A673 (cell line): ENCODE data around the gene UBN2. TPM values are rescaled to one million over a fixed set of nuclear protein-coding genes. Genes with fewer than 3 reads are reported as not detected.
"Not testable (repeated sequence)": the region's sequence is repeated elsewhere in the genome, so short reads cannot be mapped to it uniquely, and the experiment has no call there.

Experiments used
- BruUV-seq: library from RNA; stranded (reverse); fragments of 400-500 nt; replicated peaks from 2 replicates; lab custom pipeline; 2021; lab: Mats Ljungman, UMichigan
- CTCF ChIA-PET: fragments of 300-600 bp; sonication (Branson Sonifier 250); formaldehyde crosslinking; loops from one replicate; lab custom pipeline; 2022; ENCODE audit warnings: antibody characterized with exemption; lab: Charles Lee
- POLR2A ChIA-PET: fragments of 300-600 bp; sonication (Branson Sonifier 250); formaldehyde crosslinking; loops from one replicate; lab custom pipeline; 2022; ENCODE audit warnings: antibody characterized with exemption; ENCODE audit not compliant: low non-redundant PET; lab: Charles Lee
- DNase-seq: peaks from one replicate; pipeline ENCODE4 v3.0.0-alpha.2; 2015; ENCODE audit warnings: low spot score
- H3K27ac ChIP-seq: fragments of 200-600 bp; sonication (generic); 2 replicates; pipeline ENCODE4 v1.5.1; 2016; ENCODE audit warnings: mixed run types, low read depth, mild to moderate bottlenecking, mixed read lengths, antibody characterized with exemption, low read length; ENCODE audit not compliant: poor library complexity, severe bottlenecking
- H3K27me3 ChIP-seq: fragments of 200-600 bp; sonication (generic); replicated peaks from 2 replicates; pipeline ENCODE4 v1.6.1; 2017; ENCODE audit warnings: mixed run types, low read depth, mild to moderate bottlenecking, mixed read lengths, antibody characterized with exemption, low read length; ENCODE audit not compliant: insufficient read depth, poor library complexity
- H3K36me3 ChIP-seq: fragments of 200-600 bp; sonication (generic); 2 replicates; pipeline ENCODE4 v1.6.1; 2016; ENCODE audit warnings: mixed run types, mild to moderate bottlenecking, mixed read lengths, antibody characterized with exemption, low read length; ENCODE audit not compliant: insufficient read depth, poor library complexity, severe bottlenecking
- H3K4me1 ChIP-seq: fragments of 200-600 bp; sonication (generic); 2 replicates; pipeline ENCODE4 v1.6.1; 2017; ENCODE audit warnings: mixed run types, mild to moderate bottlenecking, mixed read lengths, antibody characterized with exemption, low read length; ENCODE audit not compliant: insufficient read depth, poor library complexity, severe bottlenecking
- H3K4me3 ChIP-seq: fragments of 200-600 bp; sonication (generic); 2 replicates; pipeline ENCODE4 v1.5.1; 2016; ENCODE audit warnings: low read depth, mixed run types, mild to moderate bottlenecking, mixed read lengths, low read length; ENCODE audit not compliant: poor library complexity, severe bottlenecking
- H3K9me3 ChIP-seq: fragments of 200-600 bp; sonication (generic); 2 replicates; pipeline ENCODE4 v1.6.1; 2016; ENCODE audit warnings: mixed run types, low read depth, mild to moderate bottlenecking, mixed read lengths, antibody characterized with exemption, low read length; ENCODE audit not compliant: poor library complexity, severe bottlenecking
- EZH2 ChIP-seq: fragments of 200-600 bp; sonication (generic); IDR thresholded peaks from 2 replicates; pipeline ENCODE4 v1.6.1; 2017; ENCODE audit warnings: borderline replicate concordance, low read depth, mild to moderate bottlenecking, mixed read lengths, antibody characterized with exemption, low read length; ENCODE audit not compliant: poor library complexity, severe bottlenecking
- intact Hi-C: fragments of 100-400 bp; cut with micrococcal nuclease; formaldehyde crosslinking; loops from one replicate; pipeline ENCODE4 v1.10.0; 2022; ENCODE audit not compliant: unreplicated experiment
- total RNA-seq: library from RNA; stranded (reverse); gene quantifications from 2 replicates; pipeline ENCODE4 v1.2.3, GENCODE V29; 2021
- TF ChIP-seq, protein P1 (sequence below): fragments of 300-800, 200-600 bp; sonication (generic); conservative IDR thresholded peaks from 2 replicates; pipeline ENCODE4 v1.5.1; 2017; ENCODE audit warnings: low read depth, mild to moderate bottlenecking, antibody characterized with exemption, low read length, moderate library complexity, mixed read lengths

The UBN2 gene
- total RNA-seq, 1 experiment from 2014 or later = 14.5 TPM

DNA sequence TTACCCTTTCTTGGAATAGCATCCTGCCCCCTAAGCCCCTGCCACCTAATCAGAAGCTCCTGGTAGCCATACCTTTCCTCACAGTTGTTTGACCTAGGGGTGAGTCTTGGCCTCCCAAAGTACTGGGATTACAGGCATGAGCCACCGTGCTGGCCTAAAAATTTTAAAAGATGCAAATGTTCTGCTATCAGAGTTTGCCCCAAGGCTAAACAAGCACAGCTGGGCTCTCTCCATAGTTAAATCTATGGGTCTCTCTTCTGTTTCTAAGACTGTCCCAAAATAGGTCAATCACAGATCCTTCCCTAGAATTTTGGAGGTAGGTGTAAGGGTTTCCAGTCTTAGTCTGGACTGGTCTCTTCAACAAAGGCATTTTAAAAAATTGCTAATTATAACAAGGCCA is 12.9 kb upstream of the UBN2 start:
- Histone ChIP-seq H3K36me3 (no peaks in the 10 kb centered on the region), H3K9me3 (no peaks in the 10 kb centered on the region), H3K4me1 (no peaks in the 10 kb centered on the region), H3K4me3 (no peak overlapping the region), H3K27me3 (no peaks in the 10 kb centered on the region), H3K27ac (no peak overlapping the region)
- intact Hi-C loops = no loop called here
- DNase-seq = no peak
- POLR2A ChIA-PET = no interaction called here
- BruUV-seq = no TSS peak
- CTCF ChIA-PET = no interaction called here
- TF ChIP-seq, protein P1, sequence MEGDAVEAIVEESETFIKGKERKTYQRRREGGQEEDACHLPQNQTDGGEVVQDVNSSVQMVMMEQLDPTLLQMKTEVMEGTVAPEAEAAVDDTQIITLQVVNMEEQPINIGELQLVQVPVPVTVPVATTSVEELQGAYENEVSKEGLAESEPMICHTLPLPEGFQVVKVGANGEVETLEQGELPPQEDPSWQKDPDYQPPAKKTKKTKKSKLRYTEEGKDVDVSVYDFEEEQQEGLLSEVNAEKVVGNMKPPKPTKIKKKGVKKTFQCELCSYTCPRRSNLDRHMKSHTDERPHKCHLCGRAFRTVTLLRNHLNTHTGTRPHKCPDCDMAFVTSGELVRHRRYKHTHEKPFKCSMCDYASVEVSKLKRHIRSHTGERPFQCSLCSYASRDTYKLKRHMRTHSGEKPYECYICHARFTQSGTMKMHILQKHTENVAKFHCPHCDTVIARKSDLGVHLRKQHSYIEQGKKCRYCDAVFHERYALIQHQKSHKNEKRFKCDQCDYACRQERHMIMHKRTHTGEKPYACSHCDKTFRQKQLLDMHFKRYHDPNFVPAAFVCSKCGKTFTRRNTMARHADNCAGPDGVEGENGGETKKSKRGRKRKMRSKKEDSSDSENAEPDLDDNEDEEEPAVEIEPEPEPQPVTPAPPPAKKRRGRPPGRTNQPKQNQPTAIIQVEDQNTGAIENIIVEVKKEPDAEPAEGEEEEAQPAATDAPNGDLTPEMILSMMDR = no peak
- TF ChIP-seq EZH2 = no peak

DNA sequence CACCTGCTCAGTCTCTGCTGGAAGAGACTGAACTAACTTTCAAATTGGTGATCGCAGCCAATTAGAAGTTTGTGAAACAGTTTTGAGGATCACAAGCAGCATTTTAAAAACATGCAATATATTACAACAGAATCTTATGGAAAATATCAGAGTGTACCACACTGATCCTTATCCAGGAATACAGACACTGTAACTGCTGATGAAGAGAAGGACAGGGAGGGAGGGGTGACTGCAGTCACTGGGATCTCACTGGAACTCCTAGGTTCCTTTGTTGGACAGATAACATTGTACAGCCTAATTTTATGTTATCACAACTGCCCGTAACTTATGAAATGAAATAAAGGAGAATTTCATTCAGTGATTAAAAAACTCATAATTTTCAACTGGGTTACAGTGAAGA is 6.8 kb upstream of the UBN2 start:
- ChIA-PET POLR2A (no interaction called here), CTCF (no interaction called here)
- Histone ChIP-seq H3K36me3 (no peaks in the 10 kb centered on the region), H3K9me3 (no peaks in the 10 kb centered on the region), H3K27me3 (peaks cover 8% of the 10 kb centered on the region), H3K27ac (no peak overlapping the region), H3K4me3 (no peak overlapping the region), H3K4me1 (no peaks in the 10 kb centered on the region)
- BruUV-seq = no TSS peak
- TF ChIP-seq, protein P1 = no peak
- TF ChIP-seq EZH2 = no peak
- intact Hi-C loops = no loop called here
- no peak for DNase-seq

DNA sequence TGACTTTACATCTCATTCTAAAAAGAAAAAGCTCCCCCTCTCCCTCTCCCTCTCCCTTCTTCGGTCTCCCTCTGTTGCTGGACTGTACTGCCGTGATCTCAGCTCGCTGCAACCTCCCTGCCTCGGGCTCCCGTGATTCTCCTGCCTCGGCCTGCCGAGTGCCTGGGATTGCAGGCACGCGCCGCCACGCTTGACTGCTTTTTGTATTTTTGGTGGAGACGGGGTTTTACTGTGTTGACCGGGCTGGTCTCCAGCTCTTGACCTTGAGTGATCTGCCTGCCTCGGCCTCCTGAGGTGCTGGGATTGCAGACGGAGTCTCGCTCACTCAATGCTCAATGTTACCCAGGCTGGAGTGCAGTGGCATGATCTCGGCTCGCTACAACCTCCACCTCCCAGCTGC is 6.2 kb upstream of the UBN2 start:
- DNase-seq, H3K4me3 ChIP-seq, H3K36me3 ChIP-seq, H3K27ac ChIP-seq, H3K27me3 ChIP-seq, H3K9me3 ChIP-seq, CTCF ChIA-PET, H3K4me1 ChIP-seq, intact Hi-C loops, POLR2A ChIA-PET, BruUV-seq: not testable (repeated sequence)

DNA sequence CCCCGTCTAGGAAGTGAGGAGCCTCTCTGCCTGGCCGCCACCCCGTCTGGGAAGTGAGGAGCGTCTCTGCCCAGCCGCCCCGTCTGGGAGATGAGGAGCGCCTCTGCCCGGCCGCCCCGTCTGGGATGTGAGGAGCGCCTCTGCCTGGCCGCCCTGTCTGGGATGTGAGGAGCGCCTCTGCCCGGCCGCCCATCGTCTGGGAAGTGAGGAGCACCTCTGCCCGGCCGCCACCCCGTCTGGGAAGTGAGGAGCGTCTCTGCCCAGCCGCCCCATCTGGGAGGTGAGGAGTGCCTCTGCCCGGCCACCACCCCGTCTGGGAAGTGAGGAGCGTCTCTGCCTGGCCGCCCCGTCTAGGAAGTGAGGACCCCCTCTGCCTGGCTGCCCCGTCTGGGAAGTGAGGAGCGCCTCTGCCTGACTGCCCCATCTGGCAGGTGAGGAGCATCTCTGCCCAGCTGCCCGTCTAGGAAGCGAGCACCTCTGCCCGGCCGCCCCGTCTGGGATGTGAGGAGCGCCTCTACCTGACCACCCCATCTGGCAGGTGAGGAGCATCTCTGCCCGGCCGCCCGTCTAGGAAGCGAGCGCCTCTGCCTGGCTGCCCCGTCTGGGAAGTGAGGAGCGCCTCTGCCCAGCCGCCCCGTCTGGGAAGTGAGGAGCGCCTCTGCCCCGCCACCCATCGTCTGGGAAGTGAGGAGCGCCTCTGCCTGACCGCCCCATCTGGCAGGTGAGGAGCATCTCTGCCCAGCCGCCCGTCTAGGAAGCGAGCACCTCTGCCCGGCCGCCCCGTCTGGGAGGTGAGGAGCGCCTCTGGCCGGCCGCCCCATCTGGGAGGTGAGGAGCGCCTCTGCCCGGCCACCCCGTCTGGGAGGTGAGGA is 5.5 kb upstream of the UBN2 start:
- H3K4me3 ChIP-seq, DNase-seq, H3K4me1 ChIP-seq, H3K27ac ChIP-seq, H3K27me3 ChIP-seq, BruUV-seq, POLR2A ChIA-PET, intact Hi-C loops, CTCF ChIA-PET, H3K9me3 ChIP-seq, H3K36me3 ChIP-seq: not testable (repeated sequence)

DNA sequence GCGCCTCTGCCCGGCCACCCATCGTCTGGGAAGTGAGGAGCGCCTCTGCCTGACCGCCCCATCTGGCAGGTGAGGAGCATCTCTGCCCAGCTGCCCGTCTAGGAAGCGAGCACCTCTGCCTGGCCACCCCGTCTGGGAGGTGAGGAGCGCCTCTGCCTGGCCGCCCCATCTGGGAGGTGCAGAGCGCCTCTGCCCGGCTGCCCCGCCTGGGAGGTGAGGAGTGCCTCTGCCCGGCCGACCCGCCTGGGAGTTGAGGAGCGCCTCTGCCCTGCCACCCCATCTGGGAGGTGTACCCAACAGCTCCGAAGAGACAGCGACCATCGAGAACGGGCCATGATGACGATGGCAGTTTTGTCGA is 4.9 kb upstream of the UBN2 start:
- H3K27me3 ChIP-seq, H3K4me1 ChIP-seq, H3K27ac ChIP-seq, BruUV-seq, H3K4me3 ChIP-seq, POLR2A ChIA-PET, H3K36me3 ChIP-seq, CTCF ChIA-PET, DNase-seq, H3K9me3 ChIP-seq, intact Hi-C loops: not testable (repeated sequence)

DNA sequence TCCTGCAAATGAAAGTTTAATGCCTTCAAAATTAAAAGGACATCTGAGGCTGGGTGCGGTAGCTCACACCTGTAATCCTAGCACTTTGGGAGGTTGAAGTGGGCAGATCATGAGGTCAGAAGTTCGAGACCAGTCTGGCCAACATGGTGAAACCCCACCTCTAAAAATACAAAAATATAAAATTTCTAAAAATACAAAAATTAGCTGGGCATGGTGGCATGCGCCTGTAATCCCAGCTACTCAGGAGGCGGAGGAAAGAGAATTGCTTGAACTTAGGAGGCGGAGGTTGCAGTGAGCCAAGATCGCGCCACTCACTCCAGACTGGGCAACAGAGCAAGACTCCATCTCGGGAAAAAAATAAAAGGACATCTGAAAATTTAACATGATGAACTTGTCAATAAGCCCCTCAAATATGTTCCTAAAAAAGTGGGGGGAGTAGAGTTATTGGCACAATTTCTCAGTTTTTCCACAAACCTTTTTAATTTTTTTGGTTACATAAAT is 4.0 kb upstream of the UBN2 start:
- CTCF ChIA-PET, H3K27ac ChIP-seq, H3K27me3 ChIP-seq, H3K4me1 ChIP-seq, DNase-seq, H3K9me3 ChIP-seq, H3K4me3 ChIP-seq, BruUV-seq, POLR2A ChIA-PET, intact Hi-C loops, H3K36me3 ChIP-seq: not testable (repeated sequence)
